ENCODE data around the gene SLC9A3.

- no peak for TF ChIP-seq CTCF (IDR thresholded peaks at IDR 0.05; ENCODE audit: low read depth, low read length, poor library complexity, severe bottlenecking)
- no peak for TF ChIP-seq EZH2phosphoT487 (IDR thresholded peaks at IDR 0.05; ENCODE audit: borderline replicate concordance, low read length)
Measured at GRCh38 chr5:489689-490080, 34.6 kb downstream of the SLC9A3 start.
